HG03354 (cell line): Measurements from ENCODE around the gene UNC119.
A peak's percentile ranks its signal among the peaks of the same experiment; 100 is the strongest.

Source experiments
- ATAC-seq: cut with Tn5 transposase; IDR thresholded peaks from one replicate; pipeline ENCODE4 v1.9.1; 2021; ENCODE audit warnings: mild to moderate bottlenecking; ENCODE audit not compliant: unreplicated experiment, poor library complexity, severe bottlenecking

Gene UNC119

DNA sequence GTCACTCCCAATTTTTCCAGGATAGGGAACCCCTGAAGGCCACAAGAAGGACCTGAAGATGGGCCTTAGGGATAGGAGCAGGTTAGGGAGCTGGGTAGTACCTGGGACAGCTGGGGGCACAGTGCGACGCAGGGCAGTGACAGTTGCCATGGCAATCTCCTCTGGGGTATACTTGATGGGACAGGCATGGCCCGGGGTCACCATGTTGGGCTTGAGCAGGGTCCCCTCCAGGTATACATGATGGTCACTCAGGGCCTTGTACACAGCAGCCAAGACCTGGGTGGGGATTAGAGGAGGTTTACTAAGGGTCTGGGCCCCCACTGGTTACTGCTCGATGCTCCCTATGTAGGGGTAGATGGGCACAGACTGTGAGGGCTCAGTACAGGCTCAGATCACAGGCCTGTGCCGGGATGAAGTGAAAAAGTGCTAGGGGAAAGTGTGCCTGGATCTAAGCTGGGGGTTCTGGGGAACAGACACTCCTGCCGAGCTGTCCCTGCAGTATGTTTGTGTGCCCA is 21.6 kb upstream of the UNC119 start:
- no peak for ATAC-seq

DNA sequence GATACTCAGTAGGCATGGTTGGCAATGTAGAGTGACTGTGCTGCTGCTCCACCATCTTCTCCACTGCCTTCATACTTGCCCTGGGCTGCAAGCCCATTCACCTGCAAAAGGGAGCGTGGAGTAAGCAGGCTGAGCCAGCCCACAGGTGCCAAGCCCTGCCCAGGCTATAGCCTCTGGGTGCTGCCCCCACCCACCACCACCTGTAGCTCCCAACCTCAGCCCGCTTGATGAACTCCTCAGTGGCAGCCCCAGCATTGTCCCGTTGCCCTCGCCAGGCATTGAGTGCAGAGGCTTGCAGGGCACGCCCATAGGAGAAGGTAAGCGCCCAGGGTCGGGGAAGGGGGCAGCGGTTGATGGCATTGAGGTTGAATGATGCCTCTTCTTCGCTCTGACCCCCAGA is 21.1 kb upstream of the UNC119 start:
- no peak for ATAC-seq

DNA sequence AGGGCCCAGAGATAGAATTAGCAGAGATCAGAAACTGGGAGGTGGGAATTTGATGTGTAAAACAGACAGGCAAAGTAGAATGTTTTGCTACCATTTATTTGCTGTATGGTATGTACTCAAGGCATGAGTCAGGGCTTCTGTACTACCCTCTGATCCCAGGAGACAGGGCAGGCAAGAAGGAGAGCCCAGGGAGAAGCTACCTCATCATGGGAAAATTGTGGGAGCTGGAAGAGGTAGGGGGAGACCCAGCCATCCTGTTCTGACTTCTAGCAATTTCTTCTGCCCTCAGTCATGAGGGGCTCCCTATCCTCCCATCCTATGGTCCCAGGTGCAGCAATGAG is 20.6 kb upstream of the UNC119 start:
- ATAC-seq, result no peak

DNA sequence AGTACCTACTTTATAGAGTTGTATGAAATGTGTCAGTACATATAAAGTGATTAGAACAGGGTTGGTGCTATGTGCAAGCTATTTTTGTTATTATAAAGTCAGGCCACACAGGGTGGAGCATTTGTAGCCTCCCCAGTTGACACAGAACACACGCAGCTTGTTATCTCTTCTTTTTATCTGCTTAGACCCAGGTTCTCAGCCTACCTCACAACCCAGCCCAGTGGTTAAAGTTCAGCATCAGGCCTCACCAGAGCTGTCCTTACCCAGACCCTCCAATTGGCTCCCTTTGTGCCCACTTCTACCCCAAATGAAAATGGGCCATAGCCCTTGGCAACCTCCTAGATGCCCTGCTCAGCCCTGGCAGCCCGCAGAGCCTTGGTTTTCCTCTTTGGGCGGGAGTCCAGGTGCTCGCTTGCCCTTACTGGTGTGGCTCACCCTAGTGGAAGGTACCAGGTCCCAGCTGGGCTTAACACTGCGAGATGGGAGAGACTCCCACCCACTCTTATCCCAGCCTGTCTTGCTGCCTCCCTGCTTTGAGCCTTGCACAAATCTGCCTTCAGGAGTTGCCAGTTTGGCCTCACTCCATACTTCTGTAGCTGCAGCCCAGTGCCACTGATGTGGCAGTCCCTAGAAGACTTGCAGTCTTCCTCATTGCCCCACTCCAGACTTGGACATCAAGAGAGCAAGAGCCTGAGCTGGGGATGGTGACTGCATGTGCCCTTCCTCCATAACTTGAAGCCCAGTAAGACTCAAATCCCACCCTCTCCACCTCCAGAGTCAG is 20.0 kb upstream of the UNC119 start:
- ATAC-seq, result no peak

DNA sequence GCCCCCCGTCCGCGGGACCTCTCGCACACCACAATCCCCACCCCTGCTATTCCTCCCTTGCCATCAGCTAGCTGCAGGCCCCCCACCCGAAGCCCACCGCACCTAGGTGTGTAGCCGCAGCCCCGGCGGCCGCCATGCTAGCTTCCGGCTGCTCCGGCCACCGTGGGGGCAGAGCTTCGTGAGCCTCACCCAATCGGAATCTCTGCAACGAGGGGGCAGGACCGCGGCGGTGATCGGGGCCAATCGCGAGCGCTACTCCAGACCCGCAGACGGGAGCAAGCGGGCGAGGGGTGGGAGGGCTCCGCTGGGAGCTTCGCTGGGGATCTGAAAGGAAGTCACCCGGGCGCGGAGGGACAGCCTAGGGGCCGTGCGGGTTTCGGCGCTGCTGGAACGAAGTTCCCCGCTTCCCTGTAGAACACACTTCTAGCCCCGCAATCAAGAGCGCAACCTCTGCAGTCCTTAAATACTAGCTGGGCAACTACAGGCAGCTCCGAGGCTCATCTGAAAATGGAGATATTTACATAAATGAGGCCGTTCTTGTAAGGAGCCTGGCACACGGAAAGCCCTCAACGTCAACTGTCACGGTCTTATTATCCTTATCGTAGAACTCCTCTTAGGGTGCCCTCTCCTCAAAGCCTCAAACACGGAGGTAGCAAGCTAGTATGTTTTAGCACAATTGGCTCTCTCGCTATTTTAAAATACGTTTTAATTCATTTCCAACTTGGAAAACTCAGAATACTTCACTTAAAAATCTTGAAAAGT is 19.1 kb upstream of the UNC119 start, which contains the start of gene PIGS:
Gene PIGS (minus strand): TSS at position 164 of the 762 bp plus-strand sequence. CDS start 28 bp downstream, at position 136.
- peak; percentile 93 for ATAC-seq

DNA sequence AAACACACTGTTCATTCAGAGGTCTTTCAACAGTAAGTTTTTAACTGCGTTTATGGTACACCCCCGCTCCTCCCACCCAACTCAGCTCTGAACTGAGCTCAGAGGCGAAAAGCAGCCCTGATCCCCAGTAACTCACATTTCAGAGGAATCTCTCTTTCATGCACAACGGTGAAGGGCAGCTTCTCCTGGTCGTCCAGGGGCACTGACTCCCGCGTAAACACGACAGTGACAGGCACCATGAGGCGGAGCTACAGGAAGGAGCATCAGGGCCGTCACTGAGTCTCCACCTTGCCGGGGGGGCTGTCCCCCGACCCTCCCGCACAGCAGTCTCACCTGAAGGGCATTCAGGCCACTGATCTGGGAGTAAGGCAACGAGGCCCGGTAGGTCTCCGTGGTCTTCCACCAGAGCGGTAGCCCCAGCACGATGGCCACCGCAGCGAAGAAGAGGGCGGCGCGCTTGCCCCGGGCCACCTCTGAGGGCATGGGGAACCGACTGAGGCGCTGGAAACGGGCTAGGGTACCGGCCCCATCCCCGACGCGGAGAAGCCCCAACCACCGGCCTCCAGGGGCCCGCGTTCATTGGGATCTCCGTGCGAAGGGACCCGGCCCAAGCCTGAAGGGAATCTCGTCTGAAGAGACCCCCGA is 18.4 kb upstream of the UNC119 start:
- peak; percentile 27 for ATAC-seq

DNA sequence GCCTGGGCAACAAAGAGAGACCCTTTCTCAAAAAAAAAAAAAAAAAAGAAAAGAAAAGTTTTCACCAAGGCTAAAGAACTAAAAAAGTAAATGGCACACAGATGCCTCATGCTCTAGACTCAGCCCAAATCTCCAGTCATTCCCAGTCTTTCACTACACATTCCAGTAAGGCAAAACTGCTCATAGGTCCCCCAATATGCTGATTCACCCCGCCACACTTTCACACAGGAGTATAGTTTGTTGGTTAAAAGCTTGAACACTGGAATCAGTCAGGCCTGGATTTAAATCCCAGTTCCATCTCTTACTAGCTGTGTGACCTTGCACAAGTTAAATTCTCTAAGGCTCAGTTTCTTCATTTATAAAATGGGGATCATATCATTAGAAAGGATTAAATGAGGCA is 17.0 kb upstream of the UNC119 start:
- ATAC-seq, result no peak

DNA sequence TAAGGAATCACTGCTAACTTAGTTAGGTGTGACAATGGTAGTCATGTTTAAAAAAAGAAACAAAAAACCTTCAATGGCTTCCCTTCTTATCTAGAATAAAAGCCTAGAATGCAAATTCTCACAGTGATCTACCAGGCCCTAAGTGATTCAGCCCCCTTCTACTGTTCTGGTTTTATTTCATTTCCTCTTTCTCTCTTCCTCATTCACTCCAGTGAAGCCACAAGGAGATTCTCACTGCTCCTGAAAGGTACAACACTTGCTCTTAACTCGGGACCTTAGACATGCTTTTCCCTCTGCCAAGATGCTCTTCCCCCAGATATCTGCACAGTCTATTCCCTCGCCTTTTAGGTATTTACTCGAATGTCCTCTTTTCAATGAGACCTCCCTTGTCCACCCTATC is 15.2 kb upstream of the UNC119 start:
- no peak for ATAC-seq

DNA sequence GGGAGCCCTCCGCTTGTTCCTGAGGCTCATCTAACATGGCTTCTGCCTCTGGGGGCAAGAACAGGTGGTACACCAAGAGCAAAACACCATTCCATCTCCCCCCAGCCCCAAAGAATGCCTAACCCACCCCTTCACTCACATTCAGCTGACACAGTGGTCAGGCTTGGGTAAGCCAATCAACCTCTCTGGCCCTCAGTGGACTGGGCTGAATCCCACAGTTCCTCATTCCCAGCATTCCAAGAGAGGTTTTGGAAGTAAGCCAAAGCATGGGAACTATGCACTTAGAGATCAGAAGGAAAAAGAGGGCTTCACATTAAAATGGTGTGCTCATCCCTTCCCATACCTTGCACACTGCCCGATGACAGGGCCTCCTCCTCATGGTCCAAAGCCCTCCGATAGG is 11.1 kb upstream of the UNC119 start:
- ATAC-seq, result no peak

DNA sequence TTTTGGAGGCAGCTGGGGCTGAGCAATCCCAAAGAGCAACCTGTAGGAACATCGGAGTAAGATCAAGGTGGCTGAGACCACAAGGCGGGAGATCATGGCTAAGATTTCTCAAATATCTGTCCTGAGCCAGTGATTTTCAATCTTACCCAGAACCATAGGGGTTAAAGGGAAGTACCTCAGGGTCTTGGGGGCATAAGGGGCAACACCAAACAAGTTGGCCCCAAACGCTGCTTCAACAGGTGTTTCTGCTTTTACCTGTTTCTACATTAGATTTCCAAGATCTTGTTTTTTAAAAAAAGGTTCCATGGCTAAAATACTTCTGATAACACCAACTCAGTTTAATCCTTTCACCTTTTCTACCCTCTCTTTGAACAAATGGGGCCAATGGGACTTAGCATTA is 2.6 kb upstream of the UNC119 start:
- no peak for ATAC-seq

DNA sequence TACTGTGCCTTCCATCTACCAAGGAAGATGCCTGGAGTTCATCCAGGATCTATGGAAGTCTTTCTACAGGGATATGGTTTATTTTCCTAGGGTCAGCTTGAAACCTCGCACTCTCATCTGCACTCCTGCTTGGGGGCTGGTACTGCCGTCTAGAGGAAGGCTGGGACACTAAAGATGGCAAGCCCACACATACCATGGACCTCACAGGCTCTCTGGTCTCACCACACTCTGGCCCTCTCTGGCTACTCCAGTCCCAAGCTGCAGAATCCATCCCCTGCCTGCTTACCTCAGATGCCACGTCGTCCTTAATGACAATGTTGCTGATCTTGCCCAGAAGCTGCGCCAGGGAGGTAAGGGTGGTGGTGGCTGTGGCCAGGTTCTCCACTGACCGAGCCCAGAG is 2.1 kb upstream of the UNC119 start:
- ATAC-seq, result no peak

DNA sequence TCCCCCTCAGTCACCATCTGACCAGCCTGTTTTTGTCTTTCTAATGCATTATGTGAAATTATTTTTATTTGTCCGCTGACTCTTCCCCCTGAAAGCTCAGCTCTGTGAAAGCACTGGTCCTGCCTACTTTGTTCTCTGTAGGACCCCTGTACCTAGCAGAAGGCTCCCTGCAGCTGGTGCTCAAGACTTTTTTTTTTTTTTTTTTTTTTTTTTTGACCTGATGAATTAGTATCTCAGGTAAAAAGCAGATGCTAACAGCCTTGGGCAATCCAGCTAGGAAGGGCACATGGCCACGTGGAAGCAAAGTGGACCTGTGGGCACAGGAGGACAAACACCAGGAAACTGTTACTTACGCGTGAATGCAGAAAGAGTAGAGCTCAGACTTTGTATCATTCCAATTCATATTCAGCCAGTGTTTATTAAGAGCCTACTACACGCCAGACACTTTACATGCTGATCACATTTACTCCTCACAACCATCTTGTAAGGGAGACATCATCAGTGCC is 629 bp upstream of the UNC119 start:
- no peak for ATAC-seq

DNA sequence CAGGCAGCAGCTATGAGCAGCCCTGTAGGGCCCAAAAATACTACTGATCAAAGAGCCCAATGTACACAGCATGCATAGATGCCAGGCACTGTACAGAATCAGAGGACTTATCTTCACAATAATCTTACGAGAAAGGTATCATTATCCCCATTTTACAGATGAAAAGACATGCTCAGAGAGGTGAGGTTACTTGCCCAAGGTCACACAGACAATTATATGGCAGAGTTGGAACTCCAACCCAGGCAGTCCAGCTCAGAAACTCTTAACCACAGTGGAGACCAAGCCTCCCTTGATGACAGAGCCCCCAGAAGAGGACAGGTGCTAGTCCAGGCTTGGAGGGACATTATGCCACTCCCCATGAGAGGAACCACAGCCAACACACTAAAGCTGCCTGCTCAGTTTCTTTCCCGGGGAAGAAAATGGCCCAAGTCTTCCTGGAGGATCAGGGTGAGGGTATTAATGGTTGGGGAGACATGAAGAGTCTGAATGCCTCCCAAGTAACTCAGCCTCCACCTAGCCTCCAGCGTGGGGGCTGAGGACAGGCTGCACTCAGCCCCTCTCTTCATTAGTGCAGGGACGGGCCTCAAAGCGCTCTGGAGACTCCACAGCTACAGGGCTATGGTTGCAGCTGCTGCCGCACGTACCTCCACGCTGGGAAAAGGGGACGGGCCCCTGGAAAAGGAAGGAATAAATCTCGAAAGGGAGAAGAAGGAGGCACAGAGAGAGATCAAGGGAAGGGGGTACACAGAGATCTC is 826 bp downstream of the UNC119 start:
- peak; percentile 15 for ATAC-seq

DNA sequence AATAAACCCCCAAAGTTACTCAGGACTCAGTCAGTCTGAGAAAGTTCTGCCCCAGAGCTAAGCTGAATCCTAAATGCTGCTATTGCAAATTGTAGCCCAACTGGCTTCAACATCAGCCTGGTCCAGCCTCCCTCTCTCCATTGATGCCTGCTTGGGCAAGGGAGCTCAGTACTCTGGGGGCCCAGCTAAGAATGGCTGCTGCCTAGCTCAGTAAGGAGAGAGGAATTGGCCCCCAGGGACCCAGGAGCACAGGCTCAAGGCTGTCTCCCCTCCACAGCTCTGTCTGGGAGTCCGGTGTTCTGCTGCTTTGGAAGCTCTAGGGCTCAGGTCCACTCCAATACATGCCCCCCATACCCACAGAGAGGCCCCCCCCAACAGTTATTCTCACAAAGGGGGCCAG is 1.6 kb downstream of the UNC119 start:
- no peak for ATAC-seq

DNA sequence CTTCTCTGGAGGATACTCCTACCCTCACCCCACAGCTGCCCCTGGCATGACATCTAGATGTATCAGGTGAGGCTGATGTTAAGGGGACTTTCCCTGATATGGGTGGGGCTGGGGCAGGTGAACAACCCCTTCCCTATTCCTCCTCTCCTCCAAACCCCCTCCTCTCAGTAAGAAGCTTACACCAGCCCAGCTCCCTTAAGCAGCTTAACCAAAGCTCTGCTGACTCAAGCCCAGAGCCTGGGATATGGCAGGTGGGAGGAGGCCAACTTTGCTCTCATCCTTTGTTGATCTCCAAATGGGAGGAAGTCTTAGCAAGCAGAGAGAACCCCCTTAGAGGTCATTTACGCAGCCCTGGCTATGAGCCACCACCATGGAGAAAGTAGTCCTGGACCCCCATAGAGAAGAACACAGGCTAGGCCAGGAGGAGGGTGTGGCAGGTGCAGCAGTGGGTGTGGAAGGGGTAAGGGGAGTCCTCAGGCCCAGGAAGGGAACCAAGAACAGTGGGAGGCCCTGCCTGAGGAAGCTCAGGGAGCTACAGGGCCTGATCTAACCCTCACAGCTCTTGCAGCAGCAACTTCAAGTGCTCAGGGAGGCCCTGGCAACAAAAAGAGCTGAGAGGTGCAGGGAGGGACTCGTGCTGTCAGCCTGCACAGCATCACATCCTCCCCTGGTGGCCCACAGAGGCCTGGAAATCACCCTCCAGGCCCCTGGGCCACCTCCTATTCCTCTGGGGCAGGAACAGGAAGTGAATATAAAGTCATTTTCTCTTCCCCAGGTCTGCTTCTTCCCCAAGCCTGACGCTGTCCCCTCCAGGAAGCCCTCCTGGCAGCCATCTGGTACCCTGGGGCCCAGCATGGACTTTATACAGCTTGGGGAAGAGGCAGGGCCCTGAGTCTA is 2.9 kb downstream of the UNC119 start:
- peak; percentile 48 for ATAC-seq

DNA sequence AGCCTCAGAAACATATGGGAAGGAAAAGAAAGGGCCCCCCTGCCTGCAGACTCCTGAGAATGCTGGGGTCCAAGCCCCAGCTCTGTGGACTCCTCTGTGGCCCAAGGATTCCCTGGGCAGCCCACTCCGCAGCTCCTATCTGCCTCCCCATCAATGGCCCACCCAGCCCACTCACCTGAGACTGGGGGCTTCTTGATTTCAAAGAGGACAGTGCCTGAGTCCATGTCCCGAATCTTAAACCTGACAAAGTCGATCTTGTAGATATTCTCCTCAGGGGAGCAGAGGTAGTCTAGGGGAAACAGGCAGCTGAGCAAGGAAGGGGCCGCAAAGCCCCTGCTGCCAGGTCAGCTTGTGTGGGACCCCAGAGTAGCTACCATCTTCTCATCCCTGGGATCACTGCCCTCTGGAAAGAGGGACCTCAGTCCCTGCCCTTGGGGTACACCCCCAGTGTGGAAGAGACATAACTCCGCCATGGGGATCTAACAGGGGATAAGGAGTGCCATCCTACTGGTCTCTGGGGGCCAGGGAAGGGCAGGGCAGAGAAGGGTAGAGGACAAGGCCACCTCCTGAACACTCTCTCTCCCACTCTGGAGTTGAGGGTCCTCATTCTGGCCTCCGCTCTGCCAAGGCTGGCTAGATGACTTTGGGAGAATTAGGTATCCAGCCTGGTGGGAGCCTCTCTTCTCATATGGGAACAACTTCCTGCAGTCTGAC is 3.9 kb downstream of the UNC119 start:
- no peak for ATAC-seq

DNA sequence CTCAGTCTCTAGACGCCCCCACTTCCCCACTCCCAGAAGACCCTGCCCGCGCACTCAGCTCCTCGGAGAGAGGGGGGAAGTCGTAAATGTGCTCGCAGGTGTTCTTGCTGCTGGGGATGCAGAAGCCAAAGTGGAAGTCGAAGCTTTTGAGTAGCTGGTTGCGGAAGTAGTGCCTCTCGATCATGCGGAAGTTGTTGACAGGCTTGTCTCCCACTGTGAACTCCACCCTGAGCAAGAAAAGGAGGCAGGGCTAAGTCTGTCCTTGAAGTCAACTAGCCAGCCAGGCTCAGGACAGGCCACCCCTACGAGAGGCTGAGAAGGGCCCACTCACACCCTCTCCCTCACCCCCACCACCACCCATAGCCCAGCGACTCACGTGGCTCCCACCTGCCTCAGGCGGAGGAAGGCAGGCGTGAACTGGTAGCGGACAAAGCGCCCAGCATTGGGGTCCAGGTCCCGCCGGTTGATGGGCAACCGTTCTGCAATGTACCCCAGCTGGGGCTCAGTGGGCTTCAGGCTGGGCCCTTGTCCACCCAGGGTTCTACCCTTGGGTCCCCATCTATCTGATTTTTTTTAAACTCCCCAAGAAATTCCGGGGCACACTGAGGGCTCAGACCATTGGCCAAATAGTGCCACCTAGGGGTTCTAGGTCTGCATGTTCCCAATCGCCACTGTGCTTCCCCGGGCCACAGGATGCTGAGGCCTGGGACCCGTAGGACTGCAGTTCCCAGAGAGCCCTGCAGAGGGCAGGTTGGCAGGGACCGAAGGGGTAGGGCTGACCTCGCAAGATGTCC is 4.6 kb downstream of the UNC119 start:
- ATAC-seq, result peak; percentile 33
